Fibroblast of mammary gland (primary cell): Measurements from ENCODE around the gene AP2M1.

Experiments used
- DNase-seq: peaks from one replicate; pipeline ENCODE4 v3.0.0-alpha.2; 2010; ENCODE audit warnings: low read depth
- H3K4me3 ChIP-seq: 2 replicates; pipeline ENCODE4 v1.5.1; 2011; ENCODE audit warnings: low read depth, mild to moderate bottlenecking, low read length, moderate library complexity; ENCODE audit not compliant: control insufficient read depth
- TF ChIP-seq, protein P1 (sequence below): conservative IDR thresholded peaks from 2 replicates; pipeline ENCODE4 v1.5.1; 2011; ENCODE audit warnings: low read depth, low read length, inconsistent platforms; ENCODE audit not compliant: control insufficient read depth, insufficient read depth

The AP2M1 gene

GRCh38 chr3:184227481-184227935 lies 52.9 kb downstream of the AP2M1 start:
- peak; percentile 19 for DNase-seq
- TF ChIP-seq, protein P1, sequence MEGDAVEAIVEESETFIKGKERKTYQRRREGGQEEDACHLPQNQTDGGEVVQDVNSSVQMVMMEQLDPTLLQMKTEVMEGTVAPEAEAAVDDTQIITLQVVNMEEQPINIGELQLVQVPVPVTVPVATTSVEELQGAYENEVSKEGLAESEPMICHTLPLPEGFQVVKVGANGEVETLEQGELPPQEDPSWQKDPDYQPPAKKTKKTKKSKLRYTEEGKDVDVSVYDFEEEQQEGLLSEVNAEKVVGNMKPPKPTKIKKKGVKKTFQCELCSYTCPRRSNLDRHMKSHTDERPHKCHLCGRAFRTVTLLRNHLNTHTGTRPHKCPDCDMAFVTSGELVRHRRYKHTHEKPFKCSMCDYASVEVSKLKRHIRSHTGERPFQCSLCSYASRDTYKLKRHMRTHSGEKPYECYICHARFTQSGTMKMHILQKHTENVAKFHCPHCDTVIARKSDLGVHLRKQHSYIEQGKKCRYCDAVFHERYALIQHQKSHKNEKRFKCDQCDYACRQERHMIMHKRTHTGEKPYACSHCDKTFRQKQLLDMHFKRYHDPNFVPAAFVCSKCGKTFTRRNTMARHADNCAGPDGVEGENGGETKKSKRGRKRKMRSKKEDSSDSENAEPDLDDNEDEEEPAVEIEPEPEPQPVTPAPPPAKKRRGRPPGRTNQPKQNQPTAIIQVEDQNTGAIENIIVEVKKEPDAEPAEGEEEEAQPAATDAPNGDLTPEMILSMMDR: peak; percentile 83
- no peak overlapping the region for H3K4me3 ChIP-seq

DNA sequence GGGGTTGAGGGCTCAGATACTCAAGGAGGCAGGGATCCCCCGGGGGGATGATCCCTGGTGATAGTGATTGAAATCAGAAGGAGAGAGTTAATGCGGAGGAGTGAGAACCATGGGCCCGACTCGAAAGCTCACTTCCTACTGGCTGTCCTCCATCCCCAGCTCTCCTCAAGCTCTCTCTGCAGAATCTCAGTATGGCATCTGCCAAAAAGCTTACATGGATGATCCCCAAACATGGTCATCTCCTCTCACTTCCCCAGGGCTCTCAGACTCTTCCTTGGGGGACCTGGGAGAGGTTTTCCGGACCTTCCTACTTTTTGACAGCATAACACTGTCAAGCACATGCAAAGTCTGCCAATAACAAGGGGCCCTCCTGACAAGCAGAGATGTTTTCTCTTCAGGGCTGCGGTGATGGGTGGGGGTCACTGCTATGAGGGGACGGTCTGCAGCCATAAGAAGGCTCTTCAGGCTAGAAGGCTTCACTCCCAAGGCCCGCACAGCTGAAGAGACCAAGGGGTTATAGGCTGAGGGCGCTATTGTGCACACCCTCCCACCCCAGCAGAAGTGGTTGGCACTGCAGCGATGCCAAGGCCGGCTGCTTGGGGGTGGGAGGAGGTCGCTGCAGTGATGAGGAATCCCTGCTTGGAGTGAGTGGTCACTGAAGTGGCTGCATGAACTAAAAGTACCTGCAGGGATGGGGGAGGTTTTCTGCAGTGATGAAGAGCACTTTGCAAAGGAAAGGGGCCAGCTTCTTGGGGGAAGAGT lies 53.9 kb downstream of the AP2M1 start:
- TF ChIP-seq, protein P1: no peak
- H3K4me3 ChIP-seq: no peak overlapping the region
- no peak for DNase-seq

GRCh38 chr3:184229394-184230080 lies 54.9 kb downstream of the AP2M1 start, which contains the start of gene VWA5B2:
VWA5B2 (plus strand) TSS chr3:184229585; CDS start chr3:184230529, 944 bp downstream.
- no peak for DNase-seq
- TF ChIP-seq, protein P1: no peak
- H3K4me3 ChIP-seq: no peak within 1 kb of the TSS

GRCh38 chr3:184230081-184230602 lies 55.5 kb downstream of the AP2M1 start:
- TF ChIP-seq, protein P1: no peak
- no peak overlapping the region for H3K4me3 ChIP-seq

DNA sequence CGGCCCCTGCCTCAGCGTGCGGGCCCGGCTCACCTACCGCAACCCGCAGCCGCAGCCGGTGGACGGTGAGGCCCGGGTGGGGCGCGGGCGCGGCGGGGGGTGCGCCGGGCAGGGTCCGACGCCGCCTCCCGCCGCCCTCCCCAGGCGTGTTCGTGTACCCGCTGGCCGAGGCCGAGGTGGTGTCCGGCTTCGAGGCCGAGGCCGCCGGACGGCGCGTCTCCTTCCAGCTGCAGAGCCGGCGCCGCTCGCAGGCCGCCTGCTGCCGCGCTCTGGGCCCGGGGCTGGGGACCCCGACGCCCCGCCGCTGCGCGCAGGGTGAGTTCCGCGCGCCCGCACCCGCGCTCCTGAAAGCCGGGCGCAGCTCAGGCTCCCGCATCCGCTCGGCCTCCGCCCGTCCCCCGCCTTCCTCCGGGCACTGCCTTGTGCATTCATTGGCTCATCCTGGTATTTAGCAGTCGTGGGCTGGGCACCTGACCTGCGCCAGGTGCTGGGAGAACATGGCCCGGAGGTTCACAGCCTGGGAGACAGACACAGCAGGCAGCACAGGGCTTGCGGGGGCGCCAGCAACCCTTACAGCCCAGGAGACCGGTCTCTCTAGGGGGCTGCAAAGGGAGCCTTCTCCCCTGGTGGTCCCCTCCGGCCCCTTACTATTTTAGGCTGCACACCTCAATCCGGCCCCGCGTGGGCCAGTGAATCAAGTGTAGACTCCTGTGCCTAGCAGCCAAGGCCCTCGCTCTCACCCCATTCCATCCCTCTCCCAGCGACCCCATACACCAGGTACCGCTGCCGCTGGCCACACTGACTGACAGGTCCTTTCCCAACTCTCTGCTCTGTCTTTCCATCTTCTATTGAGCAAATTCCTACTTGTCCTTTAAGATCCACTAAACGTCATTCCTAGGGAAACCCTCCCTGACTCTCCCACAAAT lies 56.2 kb downstream of the AP2M1 start:
- H3K4me3 ChIP-seq: no peak overlapping the region
- TF ChIP-seq, protein P1: no peak
- DNase-seq: no peak

More at GRCh38 chr3:184230081-184230602, 55.5 kb downstream of the AP2M1 start:
- DNase-seq: no peak

DNA sequence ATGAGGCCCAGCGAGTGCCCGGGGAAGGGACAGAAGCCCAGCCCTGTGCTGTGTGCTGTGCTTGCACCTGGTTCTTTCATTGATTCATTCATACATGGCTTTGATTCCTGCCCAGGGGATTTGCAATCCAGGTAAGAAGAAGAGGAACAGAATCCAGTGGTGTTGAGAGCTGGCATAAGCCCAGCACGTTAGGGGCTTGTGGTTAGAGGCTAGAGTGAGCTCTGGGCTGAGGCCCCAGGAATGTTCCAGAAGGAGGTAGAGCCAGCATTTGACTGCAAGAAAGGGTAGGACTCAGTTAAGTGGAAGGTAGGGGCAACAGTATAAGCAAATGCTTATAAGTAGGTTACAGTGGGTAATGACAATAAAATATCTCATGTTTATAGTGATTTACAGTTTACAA lies 57.0 kb downstream of the AP2M1 start:
- TF ChIP-seq, protein P1: no peak
- H3K4me3 ChIP-seq: no peak overlapping the region
- no peak for DNase-seq
